Hepatocyte (in vitro differentiated cells): ENCODE measurements around the gene EEF1E1.

ENCODE experiments used
- EZH2 ChIP-seq: fragments of 200-600 bp; sonication (generic); IDR thresholded peaks from 2 replicates; pipeline ENCODE4 v1.6.1; 2016; ENCODE audit warnings: antibody characterized with exemption, mild to moderate bottlenecking, borderline replicate concordance
- EZH2phosphoT487 ChIP-seq: fragments of 200-600 bp; sonication (generic); IDR thresholded peaks from one replicate; pipeline ENCODE4 v1.6.1; 2018; ENCODE audit warnings: antibody characterized with exemption, mild to moderate bottlenecking, low read depth, moderate library complexity; ENCODE audit not compliant: unreplicated experiment, severe bottlenecking
- TF ChIP-seq, protein P1 (sequence below): fragments of 200-600 bp; sonication (generic); IDR thresholded peaks from 2 replicates; pipeline ENCODE4 v1.5.1; 2016; ENCODE audit warnings: antibody characterized with exemption, mild to moderate bottlenecking; ENCODE audit not compliant: poor library complexity

DNA sequence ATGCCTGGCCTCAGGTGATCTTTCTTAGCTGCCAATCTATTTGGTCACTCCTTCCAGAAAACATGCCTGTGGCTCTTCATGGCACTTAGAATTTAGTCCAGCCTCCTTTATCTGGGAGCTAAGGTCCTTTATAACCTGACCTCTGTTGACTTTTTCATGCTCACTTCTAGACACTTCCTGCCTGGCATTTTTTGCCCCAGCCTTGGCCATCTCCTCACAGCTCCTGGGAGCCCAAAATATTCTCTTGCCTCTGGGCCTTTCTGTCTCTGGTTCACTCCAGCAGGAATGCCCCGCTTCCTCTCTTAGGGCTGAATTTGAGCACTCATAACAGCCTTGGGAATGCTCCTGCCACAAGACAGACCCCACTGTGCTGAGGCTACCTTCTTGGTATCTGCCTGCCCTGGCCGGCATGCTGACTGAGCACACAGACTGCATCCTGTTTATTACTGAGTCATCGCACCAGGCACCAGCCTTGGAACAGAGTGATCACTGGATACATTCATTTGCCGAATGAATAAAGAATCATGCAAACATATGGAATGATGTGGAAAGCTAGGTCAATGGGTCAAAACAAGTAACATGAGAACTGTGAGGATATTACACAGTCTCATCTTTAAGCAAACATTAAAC is 5.8 kb upstream of the EEF1E1 start:
- TF ChIP-seq, protein P1, sequence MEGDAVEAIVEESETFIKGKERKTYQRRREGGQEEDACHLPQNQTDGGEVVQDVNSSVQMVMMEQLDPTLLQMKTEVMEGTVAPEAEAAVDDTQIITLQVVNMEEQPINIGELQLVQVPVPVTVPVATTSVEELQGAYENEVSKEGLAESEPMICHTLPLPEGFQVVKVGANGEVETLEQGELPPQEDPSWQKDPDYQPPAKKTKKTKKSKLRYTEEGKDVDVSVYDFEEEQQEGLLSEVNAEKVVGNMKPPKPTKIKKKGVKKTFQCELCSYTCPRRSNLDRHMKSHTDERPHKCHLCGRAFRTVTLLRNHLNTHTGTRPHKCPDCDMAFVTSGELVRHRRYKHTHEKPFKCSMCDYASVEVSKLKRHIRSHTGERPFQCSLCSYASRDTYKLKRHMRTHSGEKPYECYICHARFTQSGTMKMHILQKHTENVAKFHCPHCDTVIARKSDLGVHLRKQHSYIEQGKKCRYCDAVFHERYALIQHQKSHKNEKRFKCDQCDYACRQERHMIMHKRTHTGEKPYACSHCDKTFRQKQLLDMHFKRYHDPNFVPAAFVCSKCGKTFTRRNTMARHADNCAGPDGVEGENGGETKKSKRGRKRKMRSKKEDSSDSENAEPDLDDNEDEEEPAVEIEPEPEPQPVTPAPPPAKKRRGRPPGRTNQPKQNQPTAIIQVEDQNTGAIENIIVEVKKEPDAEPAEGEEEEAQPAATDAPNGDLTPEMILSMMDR, result no peak
- no peak for TF ChIP-seq EZH2
- no peak for TF ChIP-seq EZH2phosphoT487
